Activated CD4-positive, alpha-beta T cell treated with anti-CD3 and anti-CD28 coated beads for 36 hours (primary cell): Measurements from ENCODE around the gene FBXL4. TPM values are rescaled to one million over a fixed set of nuclear protein-coding genes. Genes with fewer than 3 reads are reported as not detected.
A peak's percentile ranks its signal among the peaks of the same experiment; 100 is the strongest.
"Not testable (repeated sequence)": the region's sequence is repeated elsewhere in the genome, so short reads cannot be mapped to it uniquely, and the experiment has no call there.

Source experiments
- ATAC-seq: fragments of 200-7000 bp; cut with Tn5 transposase; one replicate; pipeline ENCODE4 v1.10.0; 2021; ENCODE audit warnings: mild to moderate bottlenecking, moderate library complexity
- CTCF ChIA-PET: fragments of 350-600 bp; sonication (Branson Sonifier 250); formaldehyde crosslinking; loops from one replicate; lab custom pipeline; 2021; ENCODE audit warnings: antibody characterized with exemption; lab: Charles Lee
- POLR2A ChIA-PET: fragments of 350-600 bp; sonication (Branson Sonifier 250); formaldehyde crosslinking; loops from one replicate; lab custom pipeline; 2021; ENCODE audit warnings: antibody characterized with exemption, inconsistent platforms; lab: Charles Lee
- DNase-seq: peaks from one replicate; pipeline ENCODE4 v3.0.0-alpha.2; 2020
- H3K27ac Mint-ChIP-seq: one replicate; pipeline ENCODE4 v1.8.0; 2021; ENCODE audit warnings: mixed read lengths
- H3K27me3 Mint-ChIP-seq: one replicate; pipeline ENCODE4 v1.8.0; 2021; ENCODE audit warnings: mixed read lengths
- H3K36me3 Mint-ChIP-seq: one replicate; pipeline ENCODE4 v1.8.0; 2021; ENCODE audit warnings: low read depth, mixed read lengths
- H3K4me1 Mint-ChIP-seq: one replicate; pipeline ENCODE4 v1.8.0; 2021; ENCODE audit warnings: mixed read lengths
- H3K4me3 Mint-ChIP-seq: one replicate; pipeline ENCODE4 v1.8.0; 2021; ENCODE audit warnings: mild to moderate bottlenecking, moderate library complexity, mixed read lengths
- H3K9me3 Mint-ChIP-seq: one replicate; pipeline ENCODE4 v1.8.0; 2021; ENCODE audit warnings: low read depth, mixed read lengths
- intact Hi-C, 2 experiments: fragments of 100-400 bp; cut with DNase I in 1 of 2; cut with micrococcal nuclease in 1 of 2; formaldehyde crosslinking; loops; one replicate each; pipeline versions ENCODE4 v1.14.2 to v1.15.1; 2022 to 2024; cut with DNase I, micrococcal nuclease
- total RNA-seq, 2 experiments: library from RNA; stranded (reverse); gene quantifications; one replicate each; pipeline ENCODE4 v1.2.3, GENCODE V29; 2021

Gene FBXL4
- total RNA-seq, 2 experiments from 2014 or later, result 16.2 to 16.5 TPM

GRCh38 chr6:98925831-98926230 is 21.9 kb downstream of the FBXL4 start:
- POLR2A ChIA-PET, result no interaction called here
- peaks cover 38% of the 10 kb centered on the region for H3K36me3 Mint-ChIP-seq

DNA sequence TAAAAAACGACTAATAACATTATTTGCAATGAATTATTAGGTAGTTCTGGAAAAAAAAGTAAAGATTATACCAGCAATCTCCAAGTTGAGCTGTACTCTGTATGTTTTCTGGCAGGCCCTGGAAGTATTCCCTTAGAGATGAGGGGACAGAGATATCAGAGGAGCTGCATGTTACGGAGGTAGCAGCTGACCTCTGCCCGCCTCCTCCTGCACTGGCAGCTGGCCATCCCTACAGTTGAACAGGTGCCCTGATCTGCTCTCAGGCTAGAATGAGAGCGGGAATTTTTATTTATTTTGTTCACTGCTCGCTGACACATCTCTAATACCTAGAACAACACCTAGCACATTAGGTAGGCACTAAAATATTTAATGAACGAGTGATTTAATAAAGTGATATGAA is 23.1 kb downstream of the FBXL4 start:
- ChIA-PET POLR2A (no interaction called here), CTCF (interaction anchor here (0.9 kb wide), 1 partner anchor 63 kb away, joined by 3 read pairs; no protein-coding TSS in a partner anchor)
- Mint-ChIP-seq H3K36me3 (peaks cover 36% of the 10 kb centered on the region), H3K27ac (no peak overlapping the region), H3K9me3 (no peaks in the 10 kb centered on the region), H3K27me3 (no peaks in the 10 kb centered on the region), H3K4me3 (no peak overlapping the region), H3K4me1 (peaks cover 21% of the 10 kb centered on the region)
- no peak for ATAC-seq
- no peak for DNase-seq
- intact Hi-C loops, result no loop called here

More at GRCh38 chr6:98925831-98926230, 21.9 kb downstream of the FBXL4 start:
- intact Hi-C loops, result no loop called here
- no peaks in the 10 kb centered on the region for H3K27me3 Mint-ChIP-seq
- H3K4me1 Mint-ChIP-seq, result peaks cover 25% of the 10 kb centered on the region
- H3K9me3 Mint-ChIP-seq, result no peaks in the 10 kb centered on the region
- ATAC-seq (no peak), DNase-seq (no peak)
- H3K27ac Mint-ChIP-seq, result no peak overlapping the region
- no peak overlapping the region for H3K4me3 Mint-ChIP-seq
- CTCF ChIA-PET, result no interaction called here

- intact Hi-C loops, result no loop called here
- POLR2A ChIA-PET, result no interaction called here
- DNase-seq (no peak), ATAC-seq (peak; percentile 23)
- Mint-ChIP-seq H3K36me3 (peaks cover 31% of the 10 kb centered on the region), H3K27ac (no peak overlapping the region), H3K27me3 (no peaks in the 10 kb centered on the region), H3K9me3 (peaks cover 2% of the 10 kb centered on the region), H3K4me1 (peaks cover 14% of the 10 kb centered on the region), H3K4me3 (no peak overlapping the region)
- CTCF ChIA-PET, result no interaction called here
Measured at GRCh38 chr6:98920904-98921431, 26.8 kb downstream of the FBXL4 start.

DNA sequence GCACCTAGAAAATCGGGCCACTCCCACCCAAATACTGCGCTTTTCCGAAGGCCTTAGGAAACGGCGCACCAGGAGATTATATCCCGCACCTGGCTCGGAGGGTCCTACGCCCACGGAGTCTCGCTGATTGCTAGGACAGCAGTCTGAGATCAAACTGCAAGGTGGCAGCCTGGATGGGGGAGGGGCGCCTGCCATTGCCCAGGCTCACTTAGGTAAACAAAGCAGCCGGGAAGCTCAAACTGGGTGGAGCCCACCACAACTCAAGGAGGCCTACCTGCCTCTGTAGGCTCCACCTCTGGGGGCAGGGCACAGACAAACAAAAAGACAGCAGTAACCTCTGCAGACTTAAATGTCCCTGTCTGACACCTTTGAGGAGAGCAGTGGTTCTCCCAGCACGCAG is 36.8 kb downstream of the FBXL4 start:
- H3K4me3 Mint-ChIP-seq, H3K4me1 Mint-ChIP-seq, CTCF ChIA-PET, intact Hi-C loops, ATAC-seq, H3K27ac Mint-ChIP-seq, H3K27me3 Mint-ChIP-seq, POLR2A ChIA-PET, DNase-seq: not testable (repeated sequence)
- Mint-ChIP-seq H3K9me3 (peaks cover 11% of the 10 kb centered on the region), H3K36me3 (peaks cover 57% of the 10 kb centered on the region)

- Mint-ChIP-seq H3K36me3 (peaks cover 65% of the 10 kb centered on the region), H3K4me1 (no peaks in the 10 kb centered on the region), H3K27me3 (no peaks in the 10 kb centered on the region), H3K4me3 (no peak overlapping the region), H3K27ac (no peak overlapping the region), H3K9me3 (peaks cover 11% of the 10 kb centered on the region)
- intact Hi-C loops, result no loop called here
- ATAC-seq (no peak), DNase-seq (no peak)
- ChIA-PET POLR2A (no interaction called here), CTCF (interaction anchor here (0.7 kb wide), 1 partner anchor 478 kb away, joined by 3 read pairs; no protein-coding TSS in a partner anchor)
Measured at GRCh38 chr6:98909236-98909635, 38.5 kb downstream of the FBXL4 start.

DNA sequence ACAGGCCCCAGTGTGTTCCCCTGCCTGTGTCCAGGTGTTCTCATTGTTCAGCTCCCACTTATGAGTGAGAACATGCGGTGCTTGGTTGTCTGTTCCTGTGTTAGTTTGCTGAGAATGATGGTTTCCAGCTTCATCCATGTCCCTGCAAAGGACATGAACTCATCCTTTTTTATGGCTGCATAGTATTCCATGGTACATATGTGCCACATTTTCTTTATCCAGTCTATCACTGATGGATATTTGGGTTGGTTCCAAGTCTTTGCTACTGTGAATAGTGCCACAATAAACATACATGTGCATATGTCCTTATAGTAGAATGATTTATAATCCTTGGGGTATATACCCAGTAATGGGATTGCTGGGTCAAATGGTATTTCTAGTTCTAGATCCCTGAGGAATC is 41.4 kb downstream of the FBXL4 start:
- intact Hi-C loops, result not testable (repeated sequence)

GRCh38 chr6:98905759-98906158 is 42.0 kb downstream of the FBXL4 start:
- H3K27me3 Mint-ChIP-seq, result no peaks in the 10 kb centered on the region
- ATAC-seq, result no peak
- peaks cover 70% of the 10 kb centered on the region for H3K36me3 Mint-ChIP-seq
- no peak for DNase-seq
- H3K27ac Mint-ChIP-seq, result no peak overlapping the region
- intact Hi-C loops, result no loop called here
- H3K4me3 Mint-ChIP-seq, result no peak overlapping the region
- POLR2A ChIA-PET, result no interaction called here
- peaks cover 5% of the 10 kb centered on the region for H3K9me3 Mint-ChIP-seq
- no peaks in the 10 kb centered on the region for H3K4me1 Mint-ChIP-seq
- CTCF ChIA-PET, result interaction anchor here (0.6 kb wide), 1 partner anchor 478 kb away, joined by 3 read pairs; no protein-coding TSS in a partner anchor

More for the DNA sequence above, 41.4 kb downstream of the FBXL4 start:
- H3K36me3 Mint-ChIP-seq, result peaks cover 66% of the 10 kb centered on the region
- CTCF ChIA-PET, H3K4me3 Mint-ChIP-seq, ATAC-seq, H3K27me3 Mint-ChIP-seq, H3K9me3 Mint-ChIP-seq, DNase-seq, POLR2A ChIA-PET, H3K27ac Mint-ChIP-seq, H3K4me1 Mint-ChIP-seq: not testable (repeated sequence)

DNA sequence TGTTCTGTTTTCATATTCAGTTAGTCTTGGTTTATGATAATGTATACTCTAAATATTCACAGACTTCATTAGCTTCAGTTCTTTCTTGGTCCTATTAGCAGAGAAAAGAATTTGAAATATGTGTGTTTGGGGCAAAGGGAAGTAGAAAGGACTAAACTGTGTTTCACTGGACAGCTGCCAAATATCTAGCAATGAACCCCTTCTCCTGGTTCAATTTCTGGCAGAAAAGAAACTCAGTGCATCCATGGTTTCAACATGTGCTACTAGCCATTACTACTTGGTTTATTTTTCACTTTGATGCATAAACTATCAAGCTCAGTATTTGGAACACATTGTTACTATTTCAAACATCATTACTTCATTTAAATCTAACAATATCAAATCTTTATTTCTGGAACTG is 43.6 kb downstream of the FBXL4 start:
- Mint-ChIP-seq H3K27me3 (no peaks in the 10 kb centered on the region), H3K36me3 (peaks cover 72% of the 10 kb centered on the region), H3K9me3 (peaks cover 5% of the 10 kb centered on the region), H3K4me3 (no peak overlapping the region), H3K27ac (no peak overlapping the region), H3K4me1 (no peaks in the 10 kb centered on the region)
- intact Hi-C loops, result no loop called here
- ChIA-PET CTCF (interaction anchor here (1.0 kb wide), 1 partner anchor 23 kb away, joined by 3 read pairs; no protein-coding TSS in a partner anchor), POLR2A (no interaction called here)
- DNase-seq, result no peak
- no peak for ATAC-seq

- no peak overlapping the region for H3K4me3 Mint-ChIP-seq
- ChIA-PET CTCF (no interaction called here), POLR2A (no interaction called here)
- H3K27me3 Mint-ChIP-seq, result no peaks in the 10 kb centered on the region
- no peak overlapping the region for H3K27ac Mint-ChIP-seq
- H3K4me1 Mint-ChIP-seq, result no peaks in the 10 kb centered on the region
- intact Hi-C loops, result no loop called here
- no peak for ATAC-seq
- peaks cover 67% of the 10 kb centered on the region for H3K36me3 Mint-ChIP-seq
- H3K9me3 Mint-ChIP-seq, result no peaks in the 10 kb centered on the region
- DNase-seq, result no peak
Measured at GRCh38 chr6:98900706-98901105, 47.0 kb downstream of the FBXL4 start.

DNA sequence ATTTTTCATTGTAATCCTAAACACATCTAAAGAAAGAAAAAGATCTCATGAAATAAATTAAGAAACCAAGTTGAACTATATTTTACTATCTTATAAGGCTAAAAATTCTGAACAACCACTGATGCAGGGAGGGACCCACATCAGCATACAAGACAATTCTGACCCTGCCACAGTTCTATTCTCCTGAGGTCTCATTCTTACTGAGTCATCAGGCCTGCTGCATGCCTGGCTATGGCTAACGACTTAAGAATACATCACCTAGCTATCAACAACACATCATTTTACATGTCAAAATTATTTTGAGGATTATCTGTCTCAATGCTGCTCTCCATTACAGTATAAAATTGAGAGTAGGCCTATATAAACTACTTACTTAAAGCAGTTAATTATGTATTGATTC is 52.9 kb downstream of the FBXL4 start:
- no peak for DNase-seq
- no peak overlapping the region for H3K27ac Mint-ChIP-seq
- H3K27me3 Mint-ChIP-seq, result no peaks in the 10 kb centered on the region
- no peaks in the 10 kb centered on the region for H3K9me3 Mint-ChIP-seq
- H3K36me3 Mint-ChIP-seq, result peaks cover 38% of the 10 kb centered on the region
- intact Hi-C loops, result no loop called here
- CTCF ChIA-PET, result interaction anchor here (0.7 to 1.2 kb wide), 2 partner anchors 9 to 1761 kb away, joined by 3 to 4 read pairs; no protein-coding TSS in a partner anchor
- no peak for ATAC-seq
- no peak overlapping the region for H3K4me3 Mint-ChIP-seq
- POLR2A ChIA-PET, result no interaction called here
- H3K4me1 Mint-ChIP-seq, result no peaks in the 10 kb centered on the region

- ATAC-seq (no peak), DNase-seq (no peak)
- H3K4me1 Mint-ChIP-seq, result no peaks in the 10 kb centered on the region
- H3K4me3 Mint-ChIP-seq, result no peak overlapping the region
- intact Hi-C loops, result no loop called here
- CTCF ChIA-PET, result no interaction called here
- peaks cover 40% of the 10 kb centered on the region for H3K36me3 Mint-ChIP-seq
- H3K9me3 Mint-ChIP-seq, result no peaks in the 10 kb centered on the region
- no peak overlapping the region for H3K27ac Mint-ChIP-seq
- POLR2A ChIA-PET, result no interaction called here
- H3K27me3 Mint-ChIP-seq, result no peaks in the 10 kb centered on the region
Measured at GRCh38 chr6:98887650-98888049, 60.1 kb downstream of the FBXL4 start.

DNA sequence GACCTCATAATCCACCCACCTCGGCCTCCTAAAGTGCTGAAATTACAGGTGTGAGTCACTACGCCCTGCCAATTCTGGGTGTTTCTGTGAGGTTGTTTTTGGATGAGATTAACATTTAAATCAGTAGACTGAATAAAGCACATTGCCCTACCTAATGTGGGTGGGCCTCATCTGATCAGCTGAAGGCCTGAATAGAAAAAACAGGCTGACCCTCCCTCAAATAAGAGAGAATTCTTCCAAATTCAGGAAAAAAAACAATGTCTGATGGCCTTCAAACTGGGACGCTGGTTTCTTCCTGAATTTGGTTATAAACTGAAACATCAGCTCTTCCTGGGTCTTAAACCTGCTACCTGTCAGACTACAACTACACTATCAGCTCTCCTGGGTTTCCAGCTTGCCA is 62.4 kb downstream of the FBXL4 start:
- POLR2A ChIA-PET, result no interaction called here
- Mint-ChIP-seq H3K4me3 (no peak overlapping the region), H3K4me1 (peaks cover 6% of the 10 kb centered on the region), H3K27ac (no peak overlapping the region), H3K36me3 (peaks cover 42% of the 10 kb centered on the region), H3K27me3 (no peaks in the 10 kb centered on the region), H3K9me3 (no peaks in the 10 kb centered on the region)
- ATAC-seq, result no peak
- DNase-seq, result no peak
- intact Hi-C loops, result no loop called here
- CTCF ChIA-PET, result interaction anchor here (1.5 kb wide), 1 partner anchor 10 kb away, joined by 4 read pairs; no protein-coding TSS in a partner anchor
